Keratinocyte (primary cell): ENCODE measurements around the gene TBC1D3E.
"Not testable (repeated sequence)": the region's sequence is repeated elsewhere in the genome, so short reads cannot be mapped to it uniquely, and the experiment has no call there.

Source experiments
- CTCF ChIP-seq, 3 experiments: IDR thresholded peaks in 1 of 3; conservative IDR thresholded peaks in 1 of 3; optimal IDR thresholded peaks in 1 of 3; 2 replicates in 2 of 3; 3 replicates in 1 of 3; pipeline versions ENCODE3 to v1.5.1; 2011; ENCODE audit warnings: low read length in 3 of 3, mild to moderate bottlenecking in 3 of 3, moderate library complexity in 2 of 3, control low read depth in 1 of 3, inconsistent platforms in 1 of 3; ENCODE audit not compliant: insufficient read depth in 2 of 3; ENCODE audit errors: extremely low read depth in 1 of 3
- EZH2 ChIP-seq: IDR thresholded peaks from one replicate; pipeline ENCODE4 v1.6.1; 2012; ENCODE audit warnings: inconsistent platforms, mild to moderate bottlenecking, low read length, moderate library complexity

GRCh38 chr17:38087344-38087743, 40.4 kb upstream of the TBC1D3E start:
- TF ChIP-seq CTCF (optimal IDR thresholded peaks at IDR 0.05 in 1 of 3, IDR thresholded peaks at IDR 0.05 in 1 of 3, conservative IDR thresholded peaks at IDR 0.05 in 1 of 3; ENCODE audit: extremely low read depth in 1 of 3, insufficient read depth in 2 of 3, low read length in 3 of 3); EZH2: not testable (repeated sequence)
